ENCODE data around the gene LAMC2. TPM values are rescaled to one million over a fixed set of nuclear protein-coding genes. Genes with fewer than 3 reads are reported as not detected.
"Not testable (repeated sequence)": the region's sequence is repeated elsewhere in the genome, so short reads cannot be mapped to it uniquely, and the experiment has no call there.

The LAMC2 gene
- total RNA-seq, 1 donor from 2014 or later = 42.2 TPM

- Histone ChIP-seq H3K27me3 (no peaks in the 10 kb centered on the region), H3K4me1 (peaks cover 36% of the 10 kb centered on the region), H3K36me3 (no peaks in the 10 kb centered on the region), H3K9me3 (no peaks in the 10 kb centered on the region), H3K27ac (peak overlapping the region; percentile 51), H3K4me3 (no peak overlapping the region)
- intact Hi-C loops (cut with DNase I) = no loop called here
- ATAC-seq = no peak
- TF ChIP-seq CTCF (IDR thresholded peaks at IDR 0.05) = no peak
- no peak for DNase-seq
Measured at GRCh38 chr1:183240526-183240825, 54.4 kb downstream of the LAMC2 start.

DNA sequence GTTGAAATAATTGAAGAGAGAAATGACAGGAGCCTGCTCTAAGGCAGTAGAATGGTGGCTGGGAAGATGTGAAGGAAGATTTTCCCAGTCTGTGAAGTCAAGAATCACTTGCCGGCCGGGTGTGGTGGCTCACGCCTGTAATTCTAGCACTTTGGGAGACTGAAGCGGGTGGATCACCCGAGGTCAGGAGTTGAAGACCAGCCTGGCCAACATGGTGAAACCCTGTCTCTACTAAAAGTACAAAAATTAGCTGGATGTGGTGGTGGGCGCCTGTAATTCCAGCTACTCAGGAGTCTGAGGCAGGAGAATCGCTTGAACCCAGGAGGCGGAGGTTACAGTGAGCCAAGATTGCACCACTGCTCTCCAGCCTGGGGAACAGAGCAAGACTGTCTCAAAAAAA lies 54.8 kb downstream of the LAMC2 start:
- intact Hi-C loops (cut with DNase I); H3K4me3 ChIP-seq; DNase-seq; H3K27me3 ChIP-seq; H3K9me3 ChIP-seq; H3K36me3 ChIP-seq; ATAC-seq: not testable (repeated sequence)
- Histone ChIP-seq H3K27ac (peak overlapping the region; percentile 51), H3K4me1 (peaks cover 36% of the 10 kb centered on the region)

DNA sequence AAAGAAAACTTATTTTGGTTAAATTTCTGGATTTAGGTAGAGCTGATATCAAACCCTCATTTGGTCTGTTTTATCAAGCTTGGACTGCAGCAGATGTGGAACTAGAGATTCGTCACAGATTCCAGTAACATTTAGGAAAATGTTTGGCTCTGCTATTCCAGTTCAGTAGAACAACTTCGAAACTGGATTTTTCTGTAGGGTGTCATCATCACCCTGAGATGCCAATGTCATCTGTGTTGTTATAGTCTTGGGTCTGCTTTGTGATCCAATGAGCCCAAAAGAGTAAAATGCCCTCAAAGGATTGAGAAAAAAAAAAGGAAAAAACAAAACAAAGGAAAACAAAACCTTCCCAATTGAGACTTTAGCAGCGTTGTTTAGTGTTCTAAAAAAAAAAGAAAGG lies 55.4 kb downstream of the LAMC2 start:
- Histone ChIP-seq H3K27ac (peak overlapping the region; percentile 76), H3K4me3 (no peak overlapping the region), H3K4me1 (peaks cover 36% of the 10 kb centered on the region), H3K27me3 (no peaks in the 10 kb centered on the region), H3K9me3 (no peaks in the 10 kb centered on the region), H3K36me3 (no peaks in the 10 kb centered on the region)
- ATAC-seq (no peak), DNase-seq (no peak)
- TF ChIP-seq CTCF (IDR thresholded peaks at IDR 0.05) = no peak
- intact Hi-C loops (cut with DNase I) = no loop called here

- peaks cover 36% of the 10 kb centered on the region for H3K4me1 ChIP-seq
- intact Hi-C loops (cut with DNase I) = no loop called here
- H3K27ac ChIP-seq = peak overlapping the region; percentile 76
- no peaks in the 10 kb centered on the region for H3K9me3 ChIP-seq
- H3K4me3 ChIP-seq = no peak overlapping the region
- no peaks in the 10 kb centered on the region for H3K36me3 ChIP-seq
- no peak for TF ChIP-seq CTCF (IDR thresholded peaks at IDR 0.05)
- no peak for ATAC-seq
- no peak for DNase-seq
- H3K27me3 ChIP-seq = no peaks in the 10 kb centered on the region
Measured at GRCh38 chr1:183242556-183242955, 56.5 kb downstream of the LAMC2 start.

DNA sequence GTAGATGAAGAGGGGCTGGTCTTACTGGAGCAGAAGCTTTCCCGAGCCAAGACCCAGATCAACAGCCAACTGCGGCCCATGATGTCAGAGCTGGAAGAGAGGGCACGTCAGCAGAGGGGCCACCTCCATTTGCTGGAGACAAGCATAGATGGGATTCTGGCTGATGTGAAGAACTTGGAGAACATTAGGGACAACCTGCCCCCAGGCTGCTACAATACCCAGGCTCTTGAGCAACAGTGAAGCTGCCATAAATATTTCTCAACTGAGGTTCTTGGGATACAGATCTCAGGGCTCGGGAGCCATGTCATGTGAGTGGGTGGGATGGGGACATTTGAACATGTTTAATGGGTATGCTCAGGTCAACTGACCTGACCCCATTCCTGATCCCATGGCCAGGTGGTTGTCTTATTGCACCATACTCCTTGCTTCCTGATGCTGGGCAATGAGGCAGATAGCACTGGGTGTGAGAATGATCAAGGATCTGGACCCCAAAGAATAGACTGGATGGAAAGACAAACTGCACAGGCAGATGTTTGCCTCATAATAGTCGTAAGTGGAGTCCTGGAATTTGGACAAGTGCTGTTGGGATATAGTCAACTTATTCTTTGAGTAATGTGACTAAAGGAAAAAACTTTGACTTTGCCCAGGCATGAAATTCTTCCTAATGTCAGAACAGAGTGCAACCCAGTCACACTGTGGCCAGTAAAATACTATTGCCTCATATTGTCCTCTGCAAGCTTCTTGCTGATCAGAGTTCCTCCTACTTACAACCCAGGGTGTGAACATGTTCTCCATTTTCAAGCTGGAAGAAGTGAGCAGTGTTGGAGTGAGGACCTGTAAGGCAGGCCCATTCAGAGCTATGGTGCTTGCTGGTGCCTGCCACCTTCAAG lies 57.3 kb downstream of the LAMC2 start:
- Histone ChIP-seq H3K9me3 (no peaks in the 10 kb centered on the region), H3K4me1 (peaks cover 31% of the 10 kb centered on the region), H3K27ac (peak overlapping the region; percentile 76), H3K36me3 (no peaks in the 10 kb centered on the region), H3K27me3 (no peaks in the 10 kb centered on the region), H3K4me3 (no peak overlapping the region)
- intact Hi-C loops (cut with DNase I) = no loop called here
- DNase-seq (no peak), ATAC-seq (peak; percentile 89)
- no peak for TF ChIP-seq CTCF (IDR thresholded peaks at IDR 0.05)

DNA sequence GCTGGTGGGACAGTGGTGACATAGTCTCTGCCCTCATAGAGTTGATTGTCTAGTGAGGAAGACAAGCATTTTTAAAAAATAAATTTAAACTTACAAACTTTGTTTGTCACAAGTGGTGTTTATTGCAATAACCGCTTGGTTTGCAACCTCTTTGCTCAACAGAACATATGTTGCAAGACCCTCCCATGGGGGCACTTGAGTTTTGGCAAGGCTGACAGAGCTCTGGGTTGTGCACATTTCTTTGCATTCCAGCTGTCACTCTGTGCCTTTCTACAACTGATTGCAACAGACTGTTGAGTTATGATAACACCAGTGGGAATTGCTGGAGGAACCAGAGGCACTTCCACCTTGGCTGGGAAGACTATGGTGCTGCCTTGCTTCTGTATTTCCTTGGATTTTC lies 58.4 kb downstream of the LAMC2 start:
- intact Hi-C loops (cut with DNase I) = no loop called here
- Histone ChIP-seq H3K27me3 (no peaks in the 10 kb centered on the region), H3K4me3 (no peak overlapping the region), H3K4me1 (peaks cover 30% of the 10 kb centered on the region), H3K9me3 (no peaks in the 10 kb centered on the region), H3K36me3 (no peaks in the 10 kb centered on the region), H3K27ac (peak overlapping the region; percentile 76)
- ATAC-seq (peak; percentile 77), DNase-seq (peak; percentile 70)
- TF ChIP-seq CTCF (IDR thresholded peaks at IDR 0.05) = no peak
